Left renal pelvis (tissue), 4 donors: ENCODE measurements around the gene RNF126. TPM values are rescaled to one million over a fixed set of nuclear protein-coding genes. Genes with fewer than 3 reads are reported as not detected.

Source experiments
- DNase-seq, 4 donors: peaks; one replicate each; pipeline ENCODE4 v3.0.0-alpha.2; 2013; ENCODE audit warnings: low read depth in 4 of 4, low spot score in 3 of 4
- polyA plus RNA-seq, 4 donors: library from polyadenylated mRNA; unstranded; fragments of 120-200 nt; gene quantifications; one replicate each; pipeline ENCODE4 v1.2.1, GENCODE V29; 2013; ENCODE audit not compliant: insufficient read length in 4 of 4

Gene RNF126
- polyA plus RNA-seq, 4 donors, result 19.4 to 37.5 (median 20.5) TPM

DNA sequence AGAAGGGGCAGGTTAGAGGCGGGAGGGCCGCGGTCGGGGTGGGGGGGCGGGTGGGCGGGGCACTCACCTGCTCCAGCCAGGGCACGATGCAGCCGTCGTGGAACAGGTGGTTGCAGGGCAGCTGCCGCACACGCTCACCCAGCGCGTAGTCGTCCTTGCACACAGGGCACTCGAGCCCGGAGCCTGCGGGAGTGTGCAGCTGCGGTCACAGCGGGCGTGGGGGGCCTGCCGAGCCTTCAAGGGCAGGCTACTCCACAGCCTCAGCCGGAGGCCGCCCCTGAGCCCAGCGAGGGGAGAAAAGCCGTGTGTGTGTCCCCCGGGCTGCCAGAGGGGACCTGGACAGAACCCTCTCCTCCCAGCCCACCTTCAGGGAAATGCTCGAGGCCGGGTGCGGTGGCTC, 14.7 kb downstream of the RNF126 start:
- no peak for DNase-seq

DNA sequence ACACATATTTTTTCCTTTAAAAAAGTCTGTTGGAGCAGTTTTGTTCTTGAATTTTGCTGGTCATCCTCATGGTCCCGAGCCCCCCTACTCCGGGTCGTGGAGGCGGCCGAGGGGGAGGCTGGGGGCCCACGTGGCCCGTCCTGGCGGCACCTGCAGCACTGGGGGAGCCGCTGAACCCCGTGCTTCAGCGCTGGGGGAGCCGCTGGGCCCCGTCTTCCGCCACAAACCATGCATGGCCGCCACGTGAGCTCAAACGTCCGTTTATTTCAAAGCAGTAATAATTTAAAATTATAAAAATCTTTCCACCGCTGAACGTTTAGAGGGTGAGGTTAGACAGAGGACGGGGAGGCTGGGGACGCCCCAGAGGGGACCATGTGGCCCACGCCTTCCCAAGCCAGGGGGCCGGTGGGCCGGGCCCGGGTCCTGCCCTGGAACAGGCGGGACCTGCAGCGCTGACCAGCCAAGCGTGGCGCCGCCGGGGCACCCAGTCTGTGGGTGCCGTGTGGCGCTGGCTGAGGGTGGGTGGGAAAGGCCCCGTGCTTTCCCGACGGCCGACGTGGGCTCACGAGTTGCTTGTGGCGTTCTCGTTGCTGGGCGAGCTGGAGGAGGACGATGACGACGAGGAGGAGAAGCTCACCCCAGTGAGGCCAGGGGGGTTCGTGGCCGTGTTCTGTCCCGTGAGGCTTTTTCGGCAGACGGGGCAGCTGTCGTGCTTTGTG, 15.3 kb downstream of the RNF126 start:
- no peak for DNase-seq

GRCh38 chr19:646779-647565, 16.0 kb downstream of the RNF126 start:
- DNase-seq, result no peak

DNA sequence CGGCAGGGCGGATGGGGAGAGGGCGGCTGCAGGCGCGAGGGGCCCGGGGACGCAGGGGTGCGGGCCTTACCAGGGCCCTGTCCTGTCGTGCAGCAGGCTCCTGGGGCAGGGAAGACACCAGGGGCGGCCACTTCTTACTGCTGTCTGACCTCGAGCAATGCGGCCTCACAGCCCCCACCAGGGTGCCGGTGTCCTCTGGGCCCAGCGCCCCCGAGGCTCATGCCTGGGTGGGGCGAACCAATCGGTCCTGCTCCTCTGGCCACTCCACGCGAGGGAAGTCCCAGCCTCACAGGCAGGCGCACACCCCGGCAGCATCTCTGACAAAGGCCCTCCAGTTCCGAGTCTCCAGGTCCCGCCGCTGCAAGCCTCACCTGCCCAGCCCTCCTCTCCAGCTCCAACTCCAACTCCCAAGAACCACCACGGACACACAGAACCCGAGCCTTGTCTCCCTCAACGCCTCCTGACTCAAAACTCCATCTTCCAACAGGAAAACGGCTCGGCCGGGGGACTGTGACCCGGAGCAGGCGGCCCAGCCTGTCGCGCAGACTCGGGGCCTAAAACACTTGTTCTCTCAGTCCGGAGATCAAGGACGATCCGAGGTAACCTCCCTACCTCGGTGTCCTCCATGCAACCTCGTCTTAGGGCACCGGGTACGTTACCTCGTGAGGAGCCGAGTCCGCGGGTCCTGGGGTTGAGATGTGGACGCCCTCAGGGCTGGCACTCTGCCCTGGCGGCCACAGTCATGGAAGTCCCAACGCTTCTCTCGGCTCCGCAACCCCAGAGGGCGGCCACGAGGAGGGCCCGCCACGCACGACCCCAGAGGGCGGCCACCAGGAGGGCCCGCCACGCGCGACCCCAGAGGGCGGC, 16.9 kb downstream of the RNF126 start:
- DNase-seq, result no peak

DNA sequence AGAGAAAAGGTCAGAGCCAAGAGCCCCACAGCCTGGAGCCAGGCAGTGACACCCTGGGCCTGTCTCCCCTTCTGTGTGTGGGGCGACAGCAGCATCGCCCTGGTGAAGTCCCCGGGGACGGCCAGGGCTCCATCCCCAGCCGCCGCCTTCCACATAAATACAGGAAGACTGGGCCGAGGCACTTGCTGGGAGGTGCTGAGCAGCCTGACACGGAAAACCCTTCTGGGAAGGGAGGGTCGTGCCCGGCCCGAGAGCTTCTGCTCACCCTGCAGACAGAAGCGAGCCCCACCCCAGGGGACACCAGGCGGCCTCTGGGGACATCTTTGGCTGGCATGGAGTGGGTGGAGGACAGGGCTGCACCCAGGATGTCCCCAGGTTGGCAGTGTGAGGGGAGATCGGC, 18.2 kb downstream of the RNF126 start:
- DNase-seq, result no peak

DNA sequence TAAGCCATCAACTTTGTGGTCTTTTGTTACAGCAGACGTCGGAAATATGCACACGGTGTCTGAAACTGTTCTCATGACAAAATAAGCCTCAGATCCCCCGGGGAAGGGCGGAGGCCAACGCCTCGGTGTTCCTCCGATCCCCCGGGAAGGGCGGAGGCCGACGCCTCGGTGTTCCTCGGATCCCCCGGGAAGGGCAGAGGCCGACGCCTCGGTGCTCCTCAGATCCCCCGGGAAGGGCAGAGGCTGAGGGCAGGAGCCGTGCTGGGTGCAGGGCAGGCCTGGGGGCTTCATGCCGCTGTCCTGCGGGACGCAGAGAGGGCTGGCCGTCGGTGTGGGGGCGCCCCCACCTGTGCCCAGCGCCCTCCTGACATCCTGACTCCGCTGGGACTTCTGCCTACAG, 18.7 kb downstream of the RNF126 start:
- no peak for DNase-seq

- no peak for DNase-seq
Observed at GRCh38 chr19:643736-644135, 19.3 kb downstream of the RNF126 start.

GRCh38 chr19:642767-643727, 20.0 kb downstream of the RNF126 start:
- DNase-seq, result no peak

DNA sequence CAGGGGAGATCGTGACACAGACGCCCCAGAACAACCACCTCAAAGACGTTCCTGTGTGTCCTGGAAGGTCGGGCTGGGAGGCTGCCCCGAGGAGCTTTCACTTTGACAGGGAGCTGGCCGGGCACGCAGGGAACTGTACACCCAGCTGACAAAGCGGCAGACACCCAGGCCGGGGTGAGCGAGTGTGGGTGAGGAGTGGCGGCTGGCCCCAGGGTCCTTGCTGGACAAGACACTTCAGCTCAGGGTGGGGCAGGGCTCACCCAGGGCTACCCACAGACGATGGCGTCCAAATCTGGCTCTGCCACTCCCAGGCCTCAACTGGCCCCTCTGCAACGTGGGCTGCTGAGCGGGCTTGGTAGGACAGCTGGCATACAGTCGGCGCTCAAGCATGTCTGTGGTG, 21.3 kb downstream of the RNF126 start:
- DNase-seq, result no peak

- DNase-seq, result no peak
Observed at GRCh38 chr19:640606-641189, 22.3 kb downstream of the RNF126 start.

DNA sequence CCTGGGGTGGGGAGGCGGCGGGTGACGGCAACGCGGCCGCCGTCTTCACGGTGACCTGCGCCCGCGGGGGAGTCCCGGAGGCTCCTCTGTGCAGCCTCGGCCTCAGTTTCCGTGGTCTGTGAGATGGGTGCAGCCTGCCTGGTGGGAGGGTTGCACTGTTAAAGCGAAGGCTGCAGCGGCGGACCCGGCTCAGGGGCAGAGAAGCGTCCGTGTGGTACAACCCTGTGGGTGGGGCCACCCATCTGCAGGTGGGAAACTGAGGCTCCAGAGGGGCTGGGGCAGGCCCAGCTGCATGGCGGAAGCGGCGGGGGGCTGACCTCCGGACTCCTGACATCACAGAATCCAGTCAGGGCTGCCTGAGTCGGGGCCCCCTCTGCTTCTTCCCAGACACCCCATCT, 22.9 kb downstream of the RNF126 start:
- no peak for DNase-seq

DNA sequence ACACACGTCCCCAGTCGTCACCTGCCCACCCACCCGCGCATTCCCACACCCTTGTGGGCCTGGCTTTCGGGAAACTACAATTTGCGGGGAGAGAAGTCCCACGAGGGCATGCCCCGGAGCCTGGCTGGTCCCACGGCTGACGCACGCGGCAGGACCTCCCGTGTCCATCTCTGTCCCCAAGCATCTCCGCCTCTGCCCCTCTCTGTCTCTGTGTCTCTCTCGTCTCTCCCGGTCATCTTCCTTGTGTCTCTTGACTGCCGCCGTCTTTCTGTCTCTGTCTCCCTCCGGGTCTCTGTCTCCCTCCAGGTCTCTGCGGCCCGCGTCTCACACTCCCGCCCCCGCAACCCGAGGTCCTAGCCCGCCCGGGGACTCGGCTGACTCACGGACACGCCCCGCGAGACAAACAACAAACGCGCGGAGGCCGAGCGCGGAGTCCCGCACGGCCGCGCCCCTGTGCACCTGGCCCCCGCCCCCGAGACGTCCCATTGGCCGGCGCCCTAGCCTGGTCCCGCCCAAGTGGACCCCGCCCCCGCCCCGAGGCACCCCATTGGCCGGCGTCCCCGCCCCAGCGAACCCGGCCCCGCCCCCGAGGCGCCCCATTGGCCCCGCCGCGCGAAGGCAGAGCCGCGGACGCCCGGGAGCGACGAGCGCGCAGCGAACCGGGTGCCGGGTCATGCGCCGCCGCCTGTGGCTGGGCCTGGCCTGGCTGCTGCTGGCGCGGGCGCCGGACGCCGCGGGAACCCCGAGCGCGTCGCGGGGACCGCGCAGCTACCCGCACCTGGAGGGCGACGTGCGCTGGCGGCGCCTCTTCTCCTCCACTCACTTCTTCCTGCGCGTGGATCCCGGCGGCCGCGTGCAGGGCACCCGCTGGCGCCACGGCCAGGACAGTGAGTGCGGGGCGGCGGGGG, 23.5 kb downstream of the RNF126 start, which contains the start of gene FGF22:
TSS of gene FGF22 (plus strand) at position 627 of the 908 bp plus-strand sequence. CDS start at position 674, 47 bp downstream.
- peak in 3 of 4 donors; percentile 67 to 79 (median 71) for DNase-seq

GRCh38 chr19:638906-639252, 24.1 kb downstream of the RNF126 start:
- no peak for DNase-seq

DNA sequence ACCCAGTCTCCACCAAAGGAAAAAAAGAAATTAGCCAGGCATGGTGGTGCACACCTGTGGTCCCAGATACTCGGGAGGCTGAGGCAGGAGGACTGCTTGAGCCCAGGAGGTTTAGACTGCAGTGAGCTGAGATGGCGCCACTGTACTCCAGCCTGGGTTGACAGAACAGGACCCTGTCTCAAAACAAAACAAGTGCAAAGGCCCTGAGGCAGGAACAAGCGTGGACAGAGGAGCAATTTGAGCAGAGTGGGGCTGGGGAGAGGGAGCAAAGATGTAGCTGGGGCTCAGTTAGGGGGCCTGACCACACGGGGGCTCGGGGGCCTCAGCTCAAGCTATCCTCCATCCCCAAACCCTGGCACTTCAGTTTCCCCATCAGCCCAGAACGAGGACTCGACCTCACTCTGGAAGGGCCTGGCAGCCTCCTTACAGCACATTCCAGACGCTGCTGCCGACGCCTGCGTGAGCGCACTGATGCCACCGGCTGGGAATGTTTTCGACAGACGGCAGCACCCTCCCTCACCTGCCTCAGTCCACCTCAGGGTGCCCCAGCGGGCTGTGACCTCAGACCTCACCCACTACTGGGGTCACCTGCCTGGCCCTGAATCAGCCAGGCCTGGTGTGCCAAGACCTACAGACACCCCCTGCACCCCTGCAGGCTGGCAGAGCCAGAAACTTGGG, 27.9 kb downstream of the RNF126 start:
- DNase-seq, result no peak

DNA sequence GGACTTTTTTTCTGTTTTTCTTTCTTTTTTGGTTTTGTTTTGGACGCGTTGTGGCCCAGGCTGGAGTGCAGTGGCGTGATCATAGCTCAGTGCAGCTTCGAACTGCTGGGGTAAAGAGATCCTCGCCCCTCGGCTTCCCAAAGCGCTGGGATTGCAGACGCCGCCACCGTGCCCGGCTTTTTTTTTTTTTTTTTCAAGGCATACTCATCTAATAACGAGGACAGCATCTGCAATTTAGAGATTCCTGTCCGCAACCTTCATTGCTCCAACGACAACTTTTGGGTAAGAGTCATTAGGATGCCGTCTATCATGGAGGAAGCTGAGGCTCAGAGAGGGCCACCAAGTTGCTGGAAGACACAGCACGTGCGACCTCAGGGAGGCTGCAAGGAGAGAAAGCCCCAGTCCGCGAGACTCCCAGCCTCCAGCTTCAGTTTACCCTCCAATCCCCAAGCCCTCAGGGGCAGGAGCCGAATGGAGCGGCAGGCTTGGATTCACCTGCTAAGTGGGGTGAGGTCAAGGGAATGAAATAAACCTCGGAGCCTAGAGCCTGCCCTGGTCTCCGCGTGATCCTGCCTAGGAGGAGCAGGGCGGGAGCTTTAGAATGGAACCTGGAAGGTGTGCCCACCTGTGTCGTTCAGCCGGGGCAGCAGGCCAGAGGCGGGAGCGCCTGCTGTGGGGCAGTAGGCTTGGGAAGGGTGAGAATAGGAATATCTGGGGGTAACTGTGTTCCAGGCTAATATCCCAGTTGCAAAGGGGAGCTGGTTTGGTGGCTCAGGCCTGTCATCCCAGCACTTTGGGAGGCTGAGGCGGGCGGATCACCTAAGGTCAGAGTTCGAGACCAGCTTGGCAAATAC, 29.0 kb downstream of the RNF126 start:
- no peak for DNase-seq

GRCh38 chr19:633068-633785, 29.8 kb downstream of the RNF126 start, which contains the start of gene POLRMT:
Gene POLRMT (minus strand): TSS chr19:633537. CDS start chr19:633512, 25 bp downstream.
- DNase-seq, result peak; percentile 93 to 97 (median 95)
